ENCODE results near the gene FGD5.

The FGD5 gene

GRCh38 chr3:14775563-14775962, 43.2 kb upstream of the FGD5 start:
- H3K27me3 ChIP-seq = no peaks in the 10 kb centered on the region
- no peak overlapping the region for H3K4me3 ChIP-seq (ENCODE audit: low read depth in 1 of 2, low read length in 1 of 2)
- no peaks in the 10 kb centered on the region for H3K9me3 ChIP-seq
- TF ChIP-seq, protein P1, sequence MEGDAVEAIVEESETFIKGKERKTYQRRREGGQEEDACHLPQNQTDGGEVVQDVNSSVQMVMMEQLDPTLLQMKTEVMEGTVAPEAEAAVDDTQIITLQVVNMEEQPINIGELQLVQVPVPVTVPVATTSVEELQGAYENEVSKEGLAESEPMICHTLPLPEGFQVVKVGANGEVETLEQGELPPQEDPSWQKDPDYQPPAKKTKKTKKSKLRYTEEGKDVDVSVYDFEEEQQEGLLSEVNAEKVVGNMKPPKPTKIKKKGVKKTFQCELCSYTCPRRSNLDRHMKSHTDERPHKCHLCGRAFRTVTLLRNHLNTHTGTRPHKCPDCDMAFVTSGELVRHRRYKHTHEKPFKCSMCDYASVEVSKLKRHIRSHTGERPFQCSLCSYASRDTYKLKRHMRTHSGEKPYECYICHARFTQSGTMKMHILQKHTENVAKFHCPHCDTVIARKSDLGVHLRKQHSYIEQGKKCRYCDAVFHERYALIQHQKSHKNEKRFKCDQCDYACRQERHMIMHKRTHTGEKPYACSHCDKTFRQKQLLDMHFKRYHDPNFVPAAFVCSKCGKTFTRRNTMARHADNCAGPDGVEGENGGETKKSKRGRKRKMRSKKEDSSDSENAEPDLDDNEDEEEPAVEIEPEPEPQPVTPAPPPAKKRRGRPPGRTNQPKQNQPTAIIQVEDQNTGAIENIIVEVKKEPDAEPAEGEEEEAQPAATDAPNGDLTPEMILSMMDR (IDR thresholded peaks at IDR 0.05) = no peak
- no peaks in the 10 kb centered on the region for H3K36me3 ChIP-seq
- no peak overlapping the region for H3K27ac ChIP-seq
- peaks cover 0 to 3% of the 10 kb centered on the region in 2 experiments for H3K4me1 ChIP-seq (ENCODE audit: control insufficient read depth in 1 of 2, insufficient read depth in 1 of 2, low read depth in 1 of 2, low read length in 1 of 2)

DNA sequence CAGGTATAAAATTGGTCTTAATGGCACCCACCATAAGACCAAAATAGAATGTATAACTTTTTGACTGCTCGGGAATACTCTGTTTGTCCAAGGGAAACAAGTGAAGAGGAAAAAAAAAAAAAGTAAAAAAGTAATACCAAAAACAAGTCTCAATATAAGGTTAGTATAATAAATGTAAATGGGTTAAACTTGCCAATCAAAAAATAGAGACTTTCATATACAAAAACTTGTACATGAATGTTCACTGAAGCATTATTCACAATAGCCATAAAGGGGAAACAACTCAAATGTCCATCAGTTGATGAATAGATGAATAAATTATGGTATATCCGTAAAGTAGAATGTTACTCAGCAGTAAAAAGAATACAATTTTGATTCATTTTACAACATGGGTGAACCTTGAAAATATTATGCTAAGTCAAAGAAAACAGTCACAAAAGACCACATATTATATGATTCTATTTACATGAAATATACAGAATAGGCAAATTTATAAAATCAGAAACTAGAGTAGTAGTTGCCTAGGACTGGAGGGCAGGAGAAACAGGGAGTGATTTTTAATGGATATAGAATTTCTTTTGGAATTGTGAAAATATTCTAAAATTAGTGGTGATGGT, 39.6 kb upstream of the FGD5 start:
- Histone ChIP-seq H3K36me3 (no peaks in the 10 kb centered on the region), H3K27ac (no peak overlapping the region), H3K4me1 (ENCODE audit: control insufficient read depth in 1 of 2, insufficient read depth in 1 of 2, low read depth in 1 of 2, low read length in 1 of 2) (no peaks in the 10 kb centered on the region), H3K4me3 (ENCODE audit: low read depth in 1 of 2, low read length in 1 of 2) (no peak overlapping the region), H3K9me3 (no peaks in the 10 kb centered on the region), H3K27me3 (no peaks in the 10 kb centered on the region)
- TF ChIP-seq, protein P1 (IDR thresholded peaks at IDR 0.05) = no peak

- Histone ChIP-seq H3K36me3 (no peaks in the 10 kb centered on the region), H3K9me3 (no peaks in the 10 kb centered on the region), H3K27ac (no peak overlapping the region), H3K4me3 (ENCODE audit: low read depth in 1 of 2, low read length in 1 of 2) (no peak overlapping the region), H3K27me3 (no peaks in the 10 kb centered on the region), H3K4me1 (ENCODE audit: control insufficient read depth in 1 of 2, insufficient read depth in 1 of 2, low read depth in 1 of 2, low read length in 1 of 2) (no peaks in the 10 kb centered on the region)
- TF ChIP-seq, protein P1 (IDR thresholded peaks at IDR 0.05) = no peak
These were observed 37.7 kb upstream of the FGD5 start for GRCh38 chr3:14780927-14781507.

DNA sequence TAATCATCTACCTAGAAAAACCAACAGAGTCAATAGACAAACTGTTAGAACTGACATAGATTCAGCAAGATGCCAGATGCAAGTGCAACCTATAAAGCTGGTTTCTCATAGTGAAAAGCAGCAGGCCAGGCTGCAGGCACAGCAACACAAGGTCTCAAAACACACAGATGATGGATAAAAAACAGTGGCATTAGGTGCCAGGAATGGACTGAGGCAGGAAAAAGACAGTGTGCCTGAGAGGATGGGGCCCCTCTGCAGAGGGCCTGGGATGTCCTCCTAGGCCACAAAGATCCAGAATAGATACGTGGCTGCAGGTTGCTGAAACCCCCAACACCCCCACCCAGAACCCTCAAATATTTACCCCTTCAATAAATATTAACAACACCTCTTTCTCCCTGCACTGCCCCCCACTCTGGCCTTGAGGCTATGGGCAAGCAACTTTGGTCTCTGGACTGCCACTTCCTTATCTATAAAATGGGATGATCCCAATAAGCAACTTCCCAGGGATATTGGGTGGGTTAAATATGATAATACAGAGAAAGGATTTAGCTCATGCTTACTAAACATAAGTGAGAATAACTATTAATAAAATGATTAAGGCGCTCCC, 35.2 kb upstream of the FGD5 start:
- peaks cover 6% of the 10 kb centered on the region for H3K27me3 ChIP-seq
- H3K4me1 ChIP-seq (ENCODE audit: control insufficient read depth in 1 of 2, insufficient read depth in 1 of 2, low read depth in 1 of 2, low read length in 1 of 2) = no peaks in the 10 kb centered on the region
- TF ChIP-seq, protein P1 (IDR thresholded peaks at IDR 0.05) = no peak
- H3K9me3 ChIP-seq = no peaks in the 10 kb centered on the region
- H3K4me3 ChIP-seq (ENCODE audit: low read depth in 1 of 2, low read length in 1 of 2) = no peak overlapping the region
- no peaks in the 10 kb centered on the region for H3K36me3 ChIP-seq
- H3K27ac ChIP-seq = no peak overlapping the region

DNA sequence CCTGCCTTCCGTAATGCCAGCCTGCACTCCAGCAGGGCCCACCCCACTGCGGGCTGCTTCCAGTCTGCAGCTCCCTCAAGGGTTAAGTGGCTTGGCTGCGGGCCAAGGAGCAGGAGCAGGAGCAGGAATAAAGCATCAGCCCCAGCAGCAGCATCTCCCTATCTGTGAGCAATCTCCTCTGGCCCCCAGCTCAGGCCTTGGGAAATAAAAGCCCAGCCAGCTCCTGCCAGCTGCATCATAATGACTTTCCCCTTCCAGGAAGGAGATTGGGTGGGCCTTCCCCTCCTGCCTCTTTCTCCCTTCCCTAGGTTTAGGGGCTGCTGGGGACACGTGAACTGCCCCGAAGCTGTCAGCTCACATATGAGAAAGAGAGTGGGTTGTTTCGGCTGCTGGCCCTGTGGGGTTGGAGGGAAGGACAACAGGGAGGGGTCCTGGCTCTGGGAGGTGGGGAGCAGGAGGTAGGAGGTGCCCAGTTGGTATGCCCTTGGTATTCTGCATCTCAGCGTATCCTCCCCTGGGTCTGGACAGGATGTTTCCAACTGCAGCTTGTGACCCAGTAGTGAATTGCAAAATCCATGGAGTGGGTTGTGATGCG, 34.6 kb upstream of the FGD5 start:
- H3K4me1 ChIP-seq (ENCODE audit: control insufficient read depth in 1 of 2, insufficient read depth in 1 of 2, low read depth in 1 of 2, low read length in 1 of 2) = no peaks in the 10 kb centered on the region
- TF ChIP-seq, protein P1 (IDR thresholded peaks at IDR 0.05) = no peak

More for the DNA sequence above, 34.6 kb upstream of the FGD5 start:
- Histone ChIP-seq H3K27ac (no peak overlapping the region), H3K9me3 (no peaks in the 10 kb centered on the region), H3K36me3 (no peaks in the 10 kb centered on the region), H3K4me3 (ENCODE audit: low read depth in 1 of 2, low read length in 1 of 2) (no peak overlapping the region), H3K27me3 (peaks cover 6% of the 10 kb centered on the region)
